Spleen (tissue), 11 donors: ENCODE data around the gene TGFBI. TPM values are rescaled to one million over a fixed set of nuclear protein-coding genes. Genes with fewer than 3 reads are reported as not detected.

ENCODE experiments used
- DNase-seq: peaks from one replicate; pipeline ENCODE4 v3.0.0-alpha.2; 2020
- H3K27ac ChIP-seq, 8 donors: fragments of 200-600 bp; sonication (generic) in 7 of 8; 1 replicate in 4 of 8; 2 replicates in 4 of 8; pipeline versions ENCODE4 v1.5.0 to v1.8.0; 2016 to 2021; ENCODE audit warnings: inconsistent platforms in 4 of 8, mild to moderate bottlenecking in 4 of 8, moderate library complexity in 1 of 8
- H3K27me3 ChIP-seq, 7 donors: fragments of 200-600 bp; sonication (generic) in 6 of 7; replicated peaks in 1 of 7; 1 replicate in 4 of 7; 2 replicates in 3 of 7; pipeline versions ENCODE4 v1.5.0 to v1.8.0; 2016 to 2021; ENCODE audit warnings: inconsistent platforms in 3 of 7, mild to moderate bottlenecking in 1 of 7
- H3K36me3 ChIP-seq, 6 donors: fragments of 200-600 bp; sonication (generic) in 5 of 6; 1 replicate in 4 of 6; 2 replicates in 2 of 6; pipeline versions ENCODE4 v1.5.0 to v1.8.0; 2016 to 2021; ENCODE audit warnings: inconsistent platforms in 2 of 6
- H3K4me1 ChIP-seq, 6 donors: fragments of 200-600 bp; sonication (generic) in 5 of 6; 1 replicate in 3 of 6; 2 replicates in 3 of 6; pipeline versions ENCODE4 v1.5.0 to v1.8.0; 2016 to 2021; ENCODE audit warnings: inconsistent platforms in 3 of 6
- H3K4me3 ChIP-seq, 8 donors: fragments of 200-600 bp; sonication (generic) in 7 of 8; 1 replicate in 4 of 8; 2 replicates in 4 of 8; pipeline versions ENCODE4 v1.5.0 to v1.8.0; 2016 to 2021; ENCODE audit warnings: inconsistent platforms in 4 of 8, mild to moderate bottlenecking in 4 of 8, moderate library complexity in 2 of 8
- H3K9me3 ChIP-seq, 8 donors: fragments of 200-600 bp; sonication (generic) in 7 of 8; 1 replicate in 4 of 8; 2 replicates in 4 of 8; pipeline versions ENCODE4 v1.5.0 to v1.8.0; 2016 to 2021; ENCODE audit warnings: inconsistent platforms in 4 of 8
- CTCF ChIP-seq, 11 experiments: fragments of 200-600 bp in 7 of 11; fragments of 450-650 bp in 4 of 11; sonication (generic) in 4 of 11; IDR thresholded peaks in 8 of 11; conservative IDR thresholded peaks in 3 of 11; 1 replicate in 7 of 11; 2 replicates in 4 of 11; pipeline versions ENCODE4 v1.4.0 to v1.8.0; 2016 to 2021; ENCODE audit warnings: antibody characterized with exemption in 11 of 11, inconsistent platforms in 4 of 11, mild to moderate bottlenecking in 1 of 11
- POLR2A ChIP-seq, 3 donors: fragments of 450-650 bp; IDR thresholded peaks; one replicate each; pipeline ENCODE4 v1.5.1; 2017; ENCODE audit warnings: antibody characterized with exemption in 3 of 3, mild to moderate bottlenecking in 1 of 3
- POLR2AphosphoS5 ChIP-seq, 3 donors: sonication (generic); formaldehyde crosslinking; IDR thresholded peaks; one replicate each; pipeline ENCODE4 v1.5.1; 2017; ENCODE audit warnings: antibody characterized with exemption in 3 of 3
- WGBS, 5 donors: extraction: QIAGEN DNeasy Blood & Tissue Kit in 3 of 5; methylation state at CpG; one replicate each; pipeline versions ENCODE4 v1.1.5 to v1.1.7; 2013 to 2018; 5-methylcytosine and 5-hydroxymethylcytosine counted together
- intact Hi-C: fragments of 100-400 bp; cut with DNase I; formaldehyde crosslinking; loops from one replicate; pipeline ENCODE4 v1.15.0; 2023; ENCODE audit warnings: low total_unique reads
- polyA plus RNA-seq, 3 donors: library from polyadenylated mRNA; stranded (reverse); fragments of 200-250 nt; gene quantifications; one replicate each; pipeline ENCODE4 v1.2.1, GENCODE V29; 2013
- total RNA-seq, 7 donors: library from RNA; depleted of rRNA in 3 of 7; stranded (reverse); fragments of >200 nt in 3 of 7; fragmentation: NEBNext Ultra II Directional in 4 of 7; extraction: Animal tissue kit (Norgen Biotek cat#: 25700) in 4 of 7; gene quantifications; one replicate each; pipeline versions ENCODE4 v1.1.0 to v1.2.1, GENCODE V29; 2016 to 2021
- donor health status: healthy with polysubstance abuse.
- donor health status: DM: no; HTN: no; CAD: no; lungs with moderate emphysema.
- donor health status: DM: no; HTN: no; CAD: no.
- donor health status: Bipolar disorder and iron deficiency.
- donor health status: healthy.
- donor health status: DM: no; HTN: no; CAD: no.
- donor health status: DM: yes; HTN: yes; CAD: no.

Gene TGFBI
- total and polyA plus RNA-seq, 10 donors = 31.0 to 214 (median 149) TPM

- H3K27me3 ChIP-seq = no peaks in the 10 kb centered on the region
- intact Hi-C loops = no loop called here
- no peak overlapping the region for H3K4me3 ChIP-seq
- peak overlapping the region in 1 of 8 donors; percentile 74 for H3K27ac ChIP-seq
- TF ChIP-seq POLR2A (IDR thresholded peaks at IDR 0.05) (no peak), POLR2AphosphoS5 (IDR thresholded peaks at IDR 0.05) (no peak), CTCF (IDR thresholded peaks at IDR 0.05 in 8 of 11, conservative IDR thresholded peaks at IDR 0.05 in 3 of 11) (no peak)
- 86 to 95% (median 88%) methylated on average over 6 of the region's 6 CpGs for WGBS, 5 donors
- no peaks in the 10 kb centered on the region for H3K36me3 ChIP-seq
- H3K4me1 ChIP-seq = peaks cover 0 to 53% (median 24%) of the 10 kb centered on the region in 6 donors
- no peak for DNase-seq
- H3K9me3 ChIP-seq = no peaks in the 10 kb centered on the region
These were observed 13.8 kb upstream of the TGFBI start for GRCh38 chr5:136015003-136015375.

- Histone ChIP-seq H3K9me3 (no peaks in the 10 kb centered on the region), H3K4me3 (no peak overlapping the region), H3K4me1 (peaks cover 0 to 51% (median 22%) of the 10 kb centered on the region in 6 donors), H3K27me3 (no peaks in the 10 kb centered on the region), H3K36me3 (no peaks in the 10 kb centered on the region), H3K27ac (peak overlapping the region in 1 of 8 donors; percentile 33)
- TF ChIP-seq POLR2AphosphoS5 (IDR thresholded peaks at IDR 0.05) (no peak), POLR2A (IDR thresholded peaks at IDR 0.05) (no peak), CTCF (IDR thresholded peaks at IDR 0.05 in 8 of 11, conservative IDR thresholded peaks at IDR 0.05 in 3 of 11) (no peak)
- 90 to 95% (median 92%) methylated on average over 2 of the region's 2 CpGs for WGBS, 5 donors
- DNase-seq = no peak
- intact Hi-C loops = no loop called here
These were observed 12.7 kb upstream of the TGFBI start for GRCh38 chr5:136015966-136016650.

- no peak for TF ChIP-seq CTCF (IDR thresholded peaks at IDR 0.05 in 8 of 11, conservative IDR thresholded peaks at IDR 0.05 in 3 of 11)
- TF ChIP-seq POLR2A (IDR thresholded peaks at IDR 0.05) = no peak
- no peak overlapping the region for H3K4me3 ChIP-seq
- no peak for DNase-seq
- 51 to 63% (median 61%) methylated on average over 2 of the region's 2 CpGs for WGBS, 5 donors
- peaks cover 0 to 49% (median 14%) of the 10 kb centered on the region in 6 donors for H3K4me1 ChIP-seq
- H3K27me3 ChIP-seq = no peaks in the 10 kb centered on the region
- intact Hi-C loops = no loop called here
- peak overlapping the region in 1 of 8 donors; percentile 33 for H3K27ac ChIP-seq
- no peaks in the 10 kb centered on the region for H3K36me3 ChIP-seq
- no peaks in the 10 kb centered on the region for H3K9me3 ChIP-seq
These were observed 11.8 kb upstream of the TGFBI start for GRCh38 chr5:136016945-136017530.
